ENCODE results near the gene BNIP2. TPM values are rescaled to one million over a fixed set of nuclear protein-coding genes. Genes with fewer than 3 reads are reported as not detected.

BNIP2 gene
- total RNA-seq, 1 experiment from 2014 or later, result 53.1 TPM

DNA sequence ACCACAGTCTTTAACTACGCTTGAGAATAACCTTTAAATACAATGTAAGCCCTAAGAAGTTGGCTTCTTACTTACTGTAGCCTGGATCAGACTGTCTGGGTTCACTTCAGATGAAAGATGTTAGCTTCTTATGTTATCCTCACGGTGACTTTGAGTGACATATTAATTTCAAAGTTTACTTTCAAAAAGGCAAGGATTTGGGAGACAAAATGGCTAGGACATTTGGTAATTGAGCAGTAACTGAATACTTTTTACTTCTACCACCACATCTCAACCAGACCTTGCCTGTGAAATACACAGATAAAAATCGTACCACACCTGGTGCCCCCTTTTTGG lies 36.0 kb upstream of the BNIP2 start:
- H3K4me2 ChIP-seq (ENCODE audit: low read length), result peak overlapping the region; percentile 40
- no peaks in the 10 kb centered on the region for H4K20me1 ChIP-seq (ENCODE audit: insufficient read depth)
- DNase-seq (ENCODE audit: low read depth, low spot score), result no peak
- TF ChIP-seq, protein P1, sequence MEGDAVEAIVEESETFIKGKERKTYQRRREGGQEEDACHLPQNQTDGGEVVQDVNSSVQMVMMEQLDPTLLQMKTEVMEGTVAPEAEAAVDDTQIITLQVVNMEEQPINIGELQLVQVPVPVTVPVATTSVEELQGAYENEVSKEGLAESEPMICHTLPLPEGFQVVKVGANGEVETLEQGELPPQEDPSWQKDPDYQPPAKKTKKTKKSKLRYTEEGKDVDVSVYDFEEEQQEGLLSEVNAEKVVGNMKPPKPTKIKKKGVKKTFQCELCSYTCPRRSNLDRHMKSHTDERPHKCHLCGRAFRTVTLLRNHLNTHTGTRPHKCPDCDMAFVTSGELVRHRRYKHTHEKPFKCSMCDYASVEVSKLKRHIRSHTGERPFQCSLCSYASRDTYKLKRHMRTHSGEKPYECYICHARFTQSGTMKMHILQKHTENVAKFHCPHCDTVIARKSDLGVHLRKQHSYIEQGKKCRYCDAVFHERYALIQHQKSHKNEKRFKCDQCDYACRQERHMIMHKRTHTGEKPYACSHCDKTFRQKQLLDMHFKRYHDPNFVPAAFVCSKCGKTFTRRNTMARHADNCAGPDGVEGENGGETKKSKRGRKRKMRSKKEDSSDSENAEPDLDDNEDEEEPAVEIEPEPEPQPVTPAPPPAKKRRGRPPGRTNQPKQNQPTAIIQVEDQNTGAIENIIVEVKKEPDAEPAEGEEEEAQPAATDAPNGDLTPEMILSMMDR (IDR thresholded peaks at IDR 0.05 in 2 of 3, conservative IDR thresholded peaks at IDR 0.05 in 1 of 3; ENCODE audit: borderline replicate concordance in 1 of 3, insufficient read depth in 1 of 3, low read depth in 2 of 3, low read length in 2 of 3), result no peak
- TF ChIP-seq YY1 (IDR thresholded peaks at IDR 0.05; ENCODE audit: extremely low read depth, insufficient replicate concordance, low read depth, low read length) (no peak), RAD21 (IDR thresholded peaks at IDR 0.05; ENCODE audit: low read depth) (no peak), SIN3A (IDR thresholded peaks at IDR 0.05; ENCODE audit: low read depth) (no peak), EZH2 (IDR thresholded peaks at IDR 0.05) (no peak), EGR1 (IDR thresholded peaks at IDR 0.05; ENCODE audit: low read depth) (no peak), SP1 (IDR thresholded peaks at IDR 0.05; ENCODE audit: low read depth) (no peak), SRF (IDR thresholded peaks at IDR 0.05; ENCODE audit: low read depth) (no peak), CEBPB (IDR thresholded peaks at IDR 0.05; ENCODE audit: low read depth) (no peak), MAX (IDR thresholded peaks at IDR 0.05) (no peak), POLR2AphosphoS5 (IDR thresholded peaks at IDR 0.05; ENCODE audit: low read depth, low read length) (no peak), ZFX (IDR thresholded peaks at IDR 0.05) (no peak), POLR2A (IDR thresholded peaks at IDR 0.05; ENCODE audit: borderline replicate concordance, extremely low read depth, insufficient read depth, insufficient read length) (no peak), JUND (IDR thresholded peaks at IDR 0.05) (no peak), EZH2phosphoT487 (IDR thresholded peaks at IDR 0.05; ENCODE audit: borderline replicate concordance) (no peak), ZNF274 (IDR thresholded peaks at IDR 0.05; ENCODE audit: low read depth, low read length) (no peak)
- TF ChIP-seq, protein P2, sequence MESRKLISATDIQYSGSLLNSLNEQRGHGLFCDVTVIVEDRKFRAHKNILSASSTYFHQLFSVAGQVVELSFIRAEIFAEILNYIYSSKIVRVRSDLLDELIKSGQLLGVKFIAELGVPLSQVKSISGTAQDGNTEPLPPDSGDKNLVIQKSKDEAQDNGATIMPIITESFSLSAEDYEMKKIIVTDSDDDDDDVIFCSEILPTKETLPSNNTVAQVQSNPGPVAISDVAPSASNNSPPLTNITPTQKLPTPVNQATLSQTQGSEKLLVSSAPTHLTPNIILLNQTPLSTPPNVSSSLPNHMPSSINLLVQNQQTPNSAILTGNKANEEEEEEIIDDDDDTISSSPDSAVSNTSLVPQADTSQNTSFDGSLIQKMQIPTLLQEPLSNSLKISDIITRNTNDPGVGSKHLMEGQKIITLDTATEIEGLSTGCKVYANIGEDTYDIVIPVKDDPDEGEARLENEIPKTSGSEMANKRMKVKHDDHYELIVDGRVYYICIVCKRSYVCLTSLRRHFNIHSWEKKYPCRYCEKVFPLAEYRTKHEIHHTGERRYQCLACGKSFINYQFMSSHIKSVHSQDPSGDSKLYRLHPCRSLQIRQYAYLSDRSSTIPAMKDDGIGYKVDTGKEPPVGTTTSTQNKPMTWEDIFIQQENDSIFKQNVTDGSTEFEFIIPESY (IDR thresholded peaks at IDR 0.05; ENCODE audit: extremely low read depth, insufficient replicate concordance, low read length), result no peak
- H3K27ac ChIP-seq (ENCODE audit: low read depth, low read length), result no peak overlapping the region
- ChIA-PET POLR2A (interaction anchor here (0.6 kb wide), 1 partner anchor 784 kb away, joined by 3 read pairs; no protein-coding TSS in a partner anchor), CTCF (interaction anchor here (0.9 to 3.0 kb wide), 24 partner anchors 9 to 796 kb away, joined by 3 to 64 read pairs (median 5); no protein-coding TSS in a partner anchor), RAD21 (ENCODE audit: low non-redundant PET in 1 of 2, low total read pairs in 2 of 2, uncharacterized antibody in 2 of 2, unreplicated experiment in 2 of 2) (interaction anchor here (0.7 to 1.3 kb wide), 5 partner anchors 160 to 602 kb away, joined by 3 to 5 read pairs (median 3); no protein-coding TSS in a partner anchor)
- intact Hi-C loops (cut with micrococcal nuclease), result loop anchor here (1.0 to 10.0 kb wide), 3 partner anchors 450 to 800 kb away; no protein-coding TSS in a partner anchor
- H3K9me3 ChIP-seq (ENCODE audit: control insufficient read depth in 1 of 2, insufficient read depth in 1 of 2, low read depth in 1 of 2, low read length in 2 of 2), result no peaks in the 10 kb centered on the region
- no peaks in the 10 kb centered on the region for H3K36me3 ChIP-seq (ENCODE audit: control insufficient read depth in 1 of 2, insufficient read depth in 2 of 2, low read length in 2 of 2)
- H3K9ac ChIP-seq (ENCODE audit: low read length), result no peak overlapping the region
- no peaks in the 10 kb centered on the region for H3K9me2 ChIP-seq (ENCODE audit: insufficient read depth)
- peak overlapping the region; percentile 97 for H2AFZ ChIP-seq (ENCODE audit: low read depth, low read length, poor library complexity, severe bottlenecking)
- BruUV-seq (replicated peaks), result no TSS peak
- H3K4me1 ChIP-seq (ENCODE audit: control insufficient read depth in 1 of 2, insufficient read depth in 2 of 2, low read length in 2 of 2), result peaks cover 6 to 7% of the 10 kb centered on the region in 2 experiments; a peak in 3 of 4 replicates
- H3K4me3 ChIP-seq (replicated peaks in 1 of 2; ENCODE audit: low read depth in 1 of 2, low read length in 2 of 2), result no peak overlapping the region
- ATAC-seq, result no peak
- peaks cover 25% of the 10 kb centered on the region for H3K27me3 ChIP-seq (ENCODE audit: insufficient read depth, low read length)
- no peaks in the 10 kb centered on the region for H3K79me2 ChIP-seq (ENCODE audit: insufficient read depth, low read length)

Data from HCT116 (cell line).